Measurements from ENCODE around the gene SH3PXD2A.

DNA sequence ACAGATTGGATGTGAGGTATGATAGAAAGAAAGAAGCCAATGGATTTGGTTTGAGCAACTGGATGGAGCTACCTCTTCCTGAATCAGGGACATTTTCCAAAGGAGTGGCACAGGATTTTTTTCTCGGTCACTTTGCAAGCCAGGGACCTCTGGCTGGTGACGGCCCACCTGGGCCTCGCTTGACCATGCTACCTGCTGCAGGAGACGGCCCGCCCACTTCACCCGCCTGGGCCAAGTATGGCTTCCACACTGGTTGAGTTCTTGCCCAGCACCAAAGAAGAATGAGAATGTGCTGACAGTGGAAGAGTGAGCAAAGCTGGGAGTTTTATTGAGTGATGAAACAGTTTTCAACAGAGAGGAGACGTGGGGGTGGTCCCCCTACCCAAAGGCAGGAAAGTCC is 24.5 kb upstream of the SH3PXD2A start:
- TF ChIP-seq, protein P1, sequence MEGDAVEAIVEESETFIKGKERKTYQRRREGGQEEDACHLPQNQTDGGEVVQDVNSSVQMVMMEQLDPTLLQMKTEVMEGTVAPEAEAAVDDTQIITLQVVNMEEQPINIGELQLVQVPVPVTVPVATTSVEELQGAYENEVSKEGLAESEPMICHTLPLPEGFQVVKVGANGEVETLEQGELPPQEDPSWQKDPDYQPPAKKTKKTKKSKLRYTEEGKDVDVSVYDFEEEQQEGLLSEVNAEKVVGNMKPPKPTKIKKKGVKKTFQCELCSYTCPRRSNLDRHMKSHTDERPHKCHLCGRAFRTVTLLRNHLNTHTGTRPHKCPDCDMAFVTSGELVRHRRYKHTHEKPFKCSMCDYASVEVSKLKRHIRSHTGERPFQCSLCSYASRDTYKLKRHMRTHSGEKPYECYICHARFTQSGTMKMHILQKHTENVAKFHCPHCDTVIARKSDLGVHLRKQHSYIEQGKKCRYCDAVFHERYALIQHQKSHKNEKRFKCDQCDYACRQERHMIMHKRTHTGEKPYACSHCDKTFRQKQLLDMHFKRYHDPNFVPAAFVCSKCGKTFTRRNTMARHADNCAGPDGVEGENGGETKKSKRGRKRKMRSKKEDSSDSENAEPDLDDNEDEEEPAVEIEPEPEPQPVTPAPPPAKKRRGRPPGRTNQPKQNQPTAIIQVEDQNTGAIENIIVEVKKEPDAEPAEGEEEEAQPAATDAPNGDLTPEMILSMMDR (conservative IDR thresholded peaks at IDR 0.05) = no peak
- TF ChIP-seq ZFX (IDR thresholded peaks at IDR 0.05) = no peak

Data from C4-2B (cell line).